ENCODE data around the gene PDP2.

The PDP2 gene

GRCh38 chr16:66939366-66939765 is 59.1 kb downstream of the PDP2 start:
- DNase-seq = no peak

GRCh38 chr16:66940236-66940635 is 59.9 kb downstream of the PDP2 start:
- DNase-seq = no peak
